Spinal cord (tissue), 10 donors: ENCODE measurements around the gene SERPINA1. TPM values are rescaled to one million over a fixed set of nuclear protein-coding genes. Genes with fewer than 3 reads are reported as not detected.
A peak's percentile ranks its signal among the peaks of the same experiment; 100 is the strongest.
"Not testable (repeated sequence)": the region's sequence is repeated elsewhere in the genome, so short reads cannot be mapped to it uniquely, and the experiment has no call there.

Experiments
- DNase-seq, 6 donors: peaks; one replicate each; pipeline versions ENCODE4 v3.0.0 to v3.0.0-alpha.2; 2013 to 2015; ENCODE audit warnings: low spot score in 6 of 6, low read depth in 4 of 6
- H3K27ac ChIP-seq: one replicate; pipeline ENCODE4 v1.5.1; 2013; ENCODE audit warnings: low read depth, low read length, control low read depth
- H3K27me3 ChIP-seq: one replicate; pipeline ENCODE4 v1.6.1; 2013; ENCODE audit warnings: low read length; ENCODE audit not compliant: control insufficient read depth, insufficient read depth
- H3K36me3 ChIP-seq: one replicate; pipeline ENCODE4 v1.6.1; 2013; ENCODE audit warnings: low read length; ENCODE audit not compliant: control insufficient read depth, insufficient read depth
- H3K4me1 ChIP-seq: one replicate; pipeline ENCODE4 v1.6.1; 2013; ENCODE audit warnings: low read length; ENCODE audit not compliant: control insufficient read depth, insufficient read depth
- H3K4me3 ChIP-seq: one replicate; pipeline ENCODE4 v1.5.1; 2013; ENCODE audit warnings: low read depth, low read length, control low read depth
- H3K9me3 ChIP-seq: one replicate; pipeline ENCODE4 v1.6.1; 2013; ENCODE audit warnings: low read length; ENCODE audit not compliant: control insufficient read depth, insufficient read depth
- WGBS: methylation state at CpG from one replicate; pipeline ENCODE4 v1.1.5; 2013; ENCODE audit warnings: missing lambda C conversion rate; ENCODE audit not compliant: insufficient coverage; 5-methylcytosine and 5-hydroxymethylcytosine counted together
- polyA plus RNA-seq, 2 donors: library from polyadenylated mRNA; unstranded; fragments of 120-200 nt; gene quantifications; one replicate each; pipeline ENCODE4 v1.2.1, GENCODE V29; 2013; ENCODE audit not compliant: insufficient read length in 2 of 2
- total RNA-seq, 2 donors: library from RNA; depleted of rRNA in 1 of 2; stranded (reverse); fragments of 120-200 nt in 1 of 2; fragments of >200 nt in 1 of 2; gene quantifications; one replicate each; pipeline versions ENCODE4 v1.2.3 to v1.2.4, GENCODE V29; 2013 to 2014
- donor health status: healthy.

Gene SERPINA1
- total and polyA plus RNA-seq, 4 donors: 3.8 to 8.6 (median 6.3) TPM

GRCh38 chr14:94412671-94413638 is 24.6 kb upstream of the SERPINA1 start:
- no peak overlapping the region for H3K4me3 ChIP-seq
- 84% methylated on average over 4 of the region's 8 CpGs for WGBS
- H3K27me3 ChIP-seq: no peaks in the 10 kb centered on the region
- H3K9me3 ChIP-seq: no peaks in the 10 kb centered on the region
- DNase-seq: no peak
- H3K4me1 ChIP-seq: no peaks in the 10 kb centered on the region
- H3K36me3 ChIP-seq: no peaks in the 10 kb centered on the region
- H3K27ac ChIP-seq: no peak overlapping the region

- Histone ChIP-seq H3K27me3 (no peaks in the 10 kb centered on the region), H3K36me3 (no peaks in the 10 kb centered on the region), H3K4me3 (no peak overlapping the region), H3K27ac (no peak overlapping the region), H3K9me3 (no peaks in the 10 kb centered on the region), H3K4me1 (no peaks in the 10 kb centered on the region)
- DNase-seq: no peak
- 0% methylated on average over 1 of the region's 1 CpG for WGBS
Measured at GRCh38 chr14:94411638-94412037, 23.2 kb upstream of the SERPINA1 start.

- not testable (repeated sequence) for H3K4me1 ChIP-seq, H3K36me3 ChIP-seq, H3K27ac ChIP-seq, H3K27me3 ChIP-seq, DNase-seq, H3K4me3 ChIP-seq, H3K9me3 ChIP-seq
- WGBS: 89% methylated on average over 3 of the region's 5 CpGs
Measured at GRCh38 chr14:94409430-94409829, 21.0 kb upstream of the SERPINA1 start.

- no peaks in the 10 kb centered on the region for H3K36me3 ChIP-seq
- no peaks in the 10 kb centered on the region for H3K4me1 ChIP-seq
- no peak overlapping the region for H3K27ac ChIP-seq
- no peak for DNase-seq
- 100% methylated on average over 1 of the region's 4 CpGs for WGBS
- no peaks in the 10 kb centered on the region for H3K27me3 ChIP-seq
- no peak overlapping the region for H3K4me3 ChIP-seq
- H3K9me3 ChIP-seq: peaks cover 3% of the 10 kb centered on the region
Measured at GRCh38 chr14:94408546-94409095, 20.2 kb upstream of the SERPINA1 start.

GRCh38 chr14:94407906-94408305 is 19.5 kb upstream of the SERPINA1 start:
- H3K27me3 ChIP-seq: no peaks in the 10 kb centered on the region
- H3K9me3 ChIP-seq: peaks cover 3% of the 10 kb centered on the region
- H3K4me3 ChIP-seq: no peak overlapping the region
- peak in 1 of 6 donors; percentile 15 for DNase-seq
- no peaks in the 10 kb centered on the region for H3K36me3 ChIP-seq
- no peak overlapping the region for H3K27ac ChIP-seq
- no peaks in the 10 kb centered on the region for H3K4me1 ChIP-seq

- Histone ChIP-seq H3K36me3 (no peaks in the 10 kb centered on the region), H3K9me3 (peaks cover 3% of the 10 kb centered on the region), H3K4me3 (no peak overlapping the region), H3K4me1 (no peaks in the 10 kb centered on the region), H3K27me3 (no peaks in the 10 kb centered on the region), H3K27ac (no peak overlapping the region)
- DNase-seq: no peak
Measured at GRCh38 chr14:94406910-94407309, 18.5 kb upstream of the SERPINA1 start.

- H3K27ac ChIP-seq: no peak overlapping the region
- H3K27me3 ChIP-seq: no peaks in the 10 kb centered on the region
- WGBS: no CpG with 5 or more reads among the region's 2 CpGs
- no peaks in the 10 kb centered on the region for H3K4me1 ChIP-seq
- H3K4me3 ChIP-seq: no peak overlapping the region
- peaks cover 3% of the 10 kb centered on the region for H3K9me3 ChIP-seq
- no peaks in the 10 kb centered on the region for H3K36me3 ChIP-seq
- no peak for DNase-seq
Measured at GRCh38 chr14:94405486-94405885, 17.1 kb upstream of the SERPINA1 start.

GRCh38 chr14:94404561-94404960 is 16.2 kb upstream of the SERPINA1 start:
- WGBS: 94% methylated on average over 2 of the region's 2 CpGs
- Histone ChIP-seq H3K27ac (no peak overlapping the region), H3K36me3 (no peaks in the 10 kb centered on the region), H3K27me3 (no peaks in the 10 kb centered on the region), H3K9me3 (peaks cover 3% of the 10 kb centered on the region), H3K4me3 (no peak overlapping the region), H3K4me1 (peaks cover 3% of the 10 kb centered on the region)
- DNase-seq: no peak

GRCh38 chr14:94403312-94403932 is 15.0 kb upstream of the SERPINA1 start:
- DNase-seq: no peak
- H3K9me3 ChIP-seq: peaks cover 3% of the 10 kb centered on the region
- H3K4me3 ChIP-seq: no peak overlapping the region
- WGBS: 90% methylated on average over 2 of the region's 4 CpGs
- no peaks in the 10 kb centered on the region for H3K36me3 ChIP-seq
- H3K27me3 ChIP-seq: no peaks in the 10 kb centered on the region
- H3K27ac ChIP-seq: no peak overlapping the region
- H3K4me1 ChIP-seq: peaks cover 3% of the 10 kb centered on the region
